H1 (cell line): ENCODE results near the gene ATG5. TPM values are rescaled to one million over a fixed set of nuclear protein-coding genes. Genes with fewer than 3 reads are reported as not detected.

Experiments
- ATF2 ChIP-seq: IDR thresholded peaks from 2 replicates; pipeline ENCODE4 v1.6.1; 2012; ENCODE audit warnings: low read length, inconsistent platforms
- POLR2AphosphoS5 ChIP-seq: IDR thresholded peaks from 2 replicates; pipeline ENCODE4 v1.6.1; 2011; ENCODE audit warnings: low read depth, low read length
- polyA plus RNA-seq, 7 experiments: library from polyadenylated mRNA; depleted of rRNA in 3 of 7; stranded (reverse) in 5 of 7; unstranded in 2 of 7; fragments of >200 nt in 5 of 7; fragments of 200-250 nt in 2 of 7; gene quantifications; 1 replicate in 5 of 7; 2 replicates in 1 of 7; 4 replicates in 1 of 7; pipeline versions ENCODE4 v1.2.1 to v1.2.3, GENCODE V29; 2011 to 2013; ENCODE audit warnings: missing spikeins in 2 of 7, mixed read lengths in 2 of 7
- total RNA-seq: library from RNA; stranded (reverse); fragmentation: NEBNext Ultra II Directional; extraction: Animal tissue kit (Norgen Biotek cat#: 25700); gene quantifications from 2 replicates; pipeline ENCODE4 v1.2.1, GENCODE V29; 2021

Gene ATG5
- total and polyA plus RNA-seq, 2 of the 8 experiments (the other 6 are each of a cell fraction or from before 2014, with no cell fraction given): 18.2 to 39.0 TPM

- no peak for TF ChIP-seq ATF2
- TF ChIP-seq POLR2AphosphoS5: no peak
Measured at GRCh38 chr6:106192824-106193223, 132.7 kb downstream of the ATG5 start (continued).
